ENCODE results near the gene PTPRN. TPM values are rescaled to one million over a fixed set of nuclear protein-coding genes. Genes with fewer than 3 reads are reported as not detected.
A peak's percentile ranks its signal among the peaks of the same experiment; 100 is the strongest.

Gene PTPRN
- total RNA-seq, 4 donors from 2014 or later = 0.12 to 1.0 TPM; not detected in 2

GRCh38 chr2:219278655-219279150, 30.5 kb downstream of the PTPRN start:
- no peak for ATAC-seq (ENCODE audit: low FRiP score)

GRCh38 chr2:219277703-219278654, 31.2 kb downstream of the PTPRN start:
- ATAC-seq (ENCODE audit: low FRiP score) (peak; percentile 15), DNase-seq (ENCODE audit: low spot score) (peak; percentile 68)
- TF ChIP-seq CTCF (IDR thresholded peaks at IDR 0.05) = peak in 1 of 3 donors; percentile 83

More at GRCh38 chr2:219278655-219279150, 30.5 kb downstream of the PTPRN start:
- no peak for TF ChIP-seq CTCF (IDR thresholded peaks at IDR 0.05)
- no peak for DNase-seq (ENCODE audit: low spot score)

- ATAC-seq (ENCODE audit: low FRiP score) (no peak), DNase-seq (ENCODE audit: low spot score) (no peak)
- TF ChIP-seq CTCF (IDR thresholded peaks at IDR 0.05) = no peak
Observed at GRCh38 chr2:219274361-219274921, 34.8 kb downstream of the PTPRN start.

GRCh38 chr2:219273937-219274336, 35.3 kb downstream of the PTPRN start:
- TF ChIP-seq CTCF (IDR thresholded peaks at IDR 0.05) = no peak
- ATAC-seq (ENCODE audit: low FRiP score) (no peak), DNase-seq (ENCODE audit: low spot score) (no peak)

GRCh38 chr2:219272995-219273394, 36.2 kb downstream of the PTPRN start:
- no peak for TF ChIP-seq CTCF (IDR thresholded peaks at IDR 0.05)
- ATAC-seq (ENCODE audit: low FRiP score) (no peak), DNase-seq (ENCODE audit: low spot score) (no peak)

GRCh38 chr2:219272356-219272755, 36.8 kb downstream of the PTPRN start:
- no peak for ATAC-seq (ENCODE audit: low FRiP score)
- DNase-seq (ENCODE audit: low spot score) = no peak
- no peak for TF ChIP-seq CTCF (IDR thresholded peaks at IDR 0.05)

Data from omental fat pad (tissue), 4 donors.